HG03064 (cell line): ENCODE results near the gene MSX2.

Experiments used
- ATAC-seq: cut with Tn5 transposase; IDR thresholded peaks from one replicate; pipeline ENCODE4 v1.9.1; 2021; ENCODE audit warnings: low read depth; ENCODE audit not compliant: unreplicated experiment

MSX2 gene

DNA sequence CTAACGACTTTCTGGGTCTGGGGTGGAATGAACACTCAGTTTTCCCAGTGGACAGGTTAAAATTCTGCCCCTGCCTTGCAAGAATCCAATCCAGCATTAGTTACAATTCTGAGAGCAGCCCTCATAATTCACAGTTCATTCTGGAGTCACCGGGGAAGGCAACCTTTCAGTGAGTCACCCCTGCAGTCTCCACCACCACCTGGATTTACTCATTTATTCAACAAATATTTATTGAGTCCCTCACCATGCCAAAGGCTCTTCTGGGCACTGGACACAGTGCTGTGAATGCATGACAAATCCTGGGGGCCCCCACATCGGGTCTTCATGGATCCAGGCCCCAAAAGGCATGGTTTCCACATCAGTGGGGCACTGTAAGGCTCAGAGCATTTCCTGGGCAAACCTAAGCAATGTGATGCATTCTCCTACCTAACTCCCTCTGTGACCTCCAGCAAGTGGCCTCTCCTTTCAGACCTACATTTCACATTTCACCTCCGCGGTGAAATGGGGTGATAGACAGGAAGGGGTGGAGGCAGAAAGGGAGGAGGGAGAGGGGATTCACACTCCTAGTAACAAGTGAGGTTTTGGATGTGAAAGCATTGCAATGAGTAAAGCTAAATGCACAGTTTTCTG lies 6.4 kb upstream of the MSX2 start:
- ATAC-seq = no peak

GRCh38 chr5:174718880-174719610 lies 5.3 kb upstream of the MSX2 start:
- no peak for ATAC-seq

- ATAC-seq = no peak
These were observed 4.4 kb upstream of the MSX2 start for GRCh38 chr5:174719793-174720611.

DNA sequence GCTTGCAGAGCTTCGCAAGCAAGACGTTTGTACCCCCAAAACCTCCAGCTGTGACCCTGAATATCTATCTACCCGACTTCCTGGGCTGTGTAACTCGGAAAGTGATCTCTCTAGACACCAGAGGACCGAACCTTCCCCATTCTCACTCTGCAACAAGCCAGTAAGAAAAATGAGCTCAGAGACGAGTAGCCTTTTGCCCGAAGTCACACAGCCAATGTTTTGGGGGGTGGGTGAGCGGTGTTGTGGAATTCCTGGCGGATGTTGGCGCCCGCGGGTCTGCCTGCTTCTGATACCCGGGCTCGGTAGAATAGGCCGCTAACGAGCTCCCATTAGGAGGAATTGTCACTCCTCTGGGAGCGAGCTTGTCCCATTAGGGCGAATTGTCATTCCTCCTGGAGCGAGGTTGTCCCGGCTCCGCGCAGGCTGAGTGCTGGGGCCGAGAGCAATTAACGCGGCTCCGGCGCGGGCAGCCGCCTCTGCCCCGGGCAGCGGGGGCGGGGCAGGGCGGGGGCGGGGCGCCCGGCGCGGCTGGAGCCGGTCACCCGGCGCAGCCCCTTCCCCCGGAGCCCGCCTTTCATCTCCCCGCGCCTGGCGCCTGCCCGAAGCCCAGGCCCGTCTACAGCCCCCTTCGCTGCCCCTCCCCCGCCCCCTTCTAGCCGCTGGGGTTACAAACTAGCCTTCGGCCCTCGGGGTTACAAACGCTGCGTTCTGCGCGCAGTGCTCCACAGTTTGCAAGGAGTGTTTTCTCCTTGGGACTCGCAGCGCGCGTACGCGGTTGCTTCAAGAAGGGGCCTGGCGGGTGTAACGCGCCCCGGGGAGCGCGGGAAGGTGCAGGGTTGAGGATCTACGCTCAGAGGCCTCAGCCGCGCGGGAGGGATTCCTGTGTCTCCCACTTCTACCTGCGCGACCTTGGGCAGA lies 3.5 kb upstream of the MSX2 start:
- no peak for ATAC-seq

GRCh38 chr5:174721530-174722432 lies 2.6 kb upstream of the MSX2 start:
- no peak for ATAC-seq

DNA sequence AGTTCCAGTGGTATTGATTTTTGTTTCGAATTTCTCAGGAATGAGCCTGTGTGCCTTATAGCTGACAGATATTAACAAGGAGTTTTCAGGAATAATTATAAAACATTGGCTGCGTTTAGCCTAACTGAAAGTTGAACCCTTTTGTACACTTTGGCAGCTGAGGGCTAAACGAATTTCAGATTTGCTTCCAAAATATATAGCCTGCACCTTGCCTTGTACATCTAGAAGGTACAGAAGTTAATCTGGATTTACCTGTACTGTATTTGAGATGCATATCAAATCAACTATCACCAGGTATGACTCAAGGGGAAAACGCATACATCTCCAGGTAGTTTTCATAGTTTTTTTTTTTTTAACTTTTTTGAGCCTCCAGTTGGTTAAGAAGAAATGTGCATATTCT lies 1.9 kb upstream of the MSX2 start:
- ATAC-seq = no peak

- ATAC-seq = no peak
These were observed 935 bp upstream of the MSX2 start for GRCh38 chr5:174723315-174723978.

DNA sequence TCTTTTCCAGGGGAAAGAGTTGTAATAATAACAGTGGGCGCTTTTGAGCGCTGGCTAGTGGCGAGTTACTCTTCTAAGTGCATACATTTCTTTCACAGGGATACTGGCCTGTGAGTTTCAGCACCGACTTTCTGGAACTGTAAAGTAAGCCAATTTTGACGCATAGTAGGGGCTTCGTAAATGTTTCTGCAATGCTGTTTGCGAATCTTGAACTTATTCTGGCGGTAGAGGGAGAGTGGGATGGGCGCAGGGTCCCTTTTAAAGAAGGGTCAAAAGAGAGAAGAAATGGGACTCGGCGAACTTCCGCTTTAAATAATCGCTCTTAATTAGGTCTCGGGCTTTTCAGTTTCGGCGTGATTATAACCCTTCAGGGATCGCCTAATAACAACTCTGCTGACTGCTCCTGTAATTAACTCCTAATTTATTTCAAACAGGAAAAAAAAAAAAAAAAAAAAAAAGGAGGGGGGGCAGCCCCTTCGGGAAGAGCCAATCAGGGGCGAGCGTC lies 351 bp upstream of the MSX2 start:
- no peak for ATAC-seq

GRCh38 chr5:174725261-174725990 lies 1.0 kb downstream of the MSX2 start:
- ATAC-seq = no peak

DNA sequence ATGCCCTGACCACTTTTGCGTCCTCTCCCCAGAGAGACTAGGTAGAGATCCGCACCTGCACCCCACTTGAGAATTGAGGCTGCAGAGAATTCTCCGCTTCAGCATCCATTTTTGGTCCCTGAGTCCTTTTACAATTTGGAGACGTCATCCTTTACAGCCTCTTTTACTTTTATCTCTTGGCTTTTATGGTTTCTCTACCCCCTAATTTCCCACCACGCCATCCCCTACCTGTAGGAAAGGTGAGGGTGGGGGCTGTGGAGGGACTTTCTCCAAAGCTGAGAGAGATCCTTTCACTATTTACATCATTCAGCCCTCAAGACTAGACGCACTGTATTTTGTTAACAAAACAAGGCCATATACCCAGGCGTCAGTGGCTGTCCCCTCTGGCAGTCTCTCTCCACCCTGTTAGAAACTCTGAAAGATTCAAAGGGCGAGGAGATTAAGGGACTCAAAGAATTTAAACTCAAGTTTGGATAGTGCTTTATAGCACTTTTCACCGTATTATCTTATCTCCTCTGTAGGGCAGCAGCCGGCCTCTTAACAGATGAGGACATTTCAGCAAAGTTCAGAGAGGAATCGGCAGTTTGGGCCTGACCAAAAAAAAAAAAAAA lies 1.7 kb downstream of the MSX2 start:
- no peak for ATAC-seq

DNA sequence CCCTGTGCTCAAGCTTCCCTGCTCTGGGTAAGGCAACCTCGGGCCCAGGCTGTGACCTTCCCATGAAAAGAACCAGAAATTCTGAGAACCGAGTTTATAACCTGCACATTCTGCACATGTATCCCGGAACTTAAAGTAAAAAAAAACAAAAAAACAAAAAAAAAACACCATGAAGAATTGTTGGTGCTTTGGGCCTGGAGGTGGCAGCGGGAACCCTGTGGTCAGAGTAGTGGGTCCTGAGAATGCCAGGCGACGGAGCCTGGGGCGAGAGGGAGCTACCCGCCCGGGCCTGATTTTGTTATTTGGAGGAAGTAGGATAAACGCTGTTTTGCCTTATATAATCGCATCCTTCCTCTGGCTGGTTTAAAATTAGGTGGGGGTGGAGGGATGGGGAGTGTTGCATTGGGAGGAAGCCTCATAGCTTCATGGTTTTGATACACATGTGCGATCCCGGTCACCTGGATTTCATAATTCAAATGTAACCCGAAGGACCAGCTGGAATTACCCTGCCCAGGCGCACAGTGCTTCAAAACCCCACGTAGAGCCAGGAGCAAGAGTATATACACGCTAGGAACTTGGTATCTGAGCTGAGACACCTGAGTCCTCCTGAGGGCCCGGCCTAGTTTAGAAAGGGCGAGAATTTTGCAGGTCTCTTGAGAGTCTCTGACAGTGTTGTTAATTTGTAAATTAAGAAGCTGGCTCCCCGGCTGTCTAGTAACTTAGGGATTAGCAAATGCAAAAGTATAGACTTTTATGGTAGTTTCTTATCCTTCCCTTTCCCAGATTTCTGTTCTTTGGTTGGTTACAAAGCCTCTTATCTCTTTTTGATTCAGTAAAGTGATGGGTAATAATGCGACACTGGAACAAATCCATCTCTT lies 2.8 kb downstream of the MSX2 start:
- no peak for ATAC-seq

DNA sequence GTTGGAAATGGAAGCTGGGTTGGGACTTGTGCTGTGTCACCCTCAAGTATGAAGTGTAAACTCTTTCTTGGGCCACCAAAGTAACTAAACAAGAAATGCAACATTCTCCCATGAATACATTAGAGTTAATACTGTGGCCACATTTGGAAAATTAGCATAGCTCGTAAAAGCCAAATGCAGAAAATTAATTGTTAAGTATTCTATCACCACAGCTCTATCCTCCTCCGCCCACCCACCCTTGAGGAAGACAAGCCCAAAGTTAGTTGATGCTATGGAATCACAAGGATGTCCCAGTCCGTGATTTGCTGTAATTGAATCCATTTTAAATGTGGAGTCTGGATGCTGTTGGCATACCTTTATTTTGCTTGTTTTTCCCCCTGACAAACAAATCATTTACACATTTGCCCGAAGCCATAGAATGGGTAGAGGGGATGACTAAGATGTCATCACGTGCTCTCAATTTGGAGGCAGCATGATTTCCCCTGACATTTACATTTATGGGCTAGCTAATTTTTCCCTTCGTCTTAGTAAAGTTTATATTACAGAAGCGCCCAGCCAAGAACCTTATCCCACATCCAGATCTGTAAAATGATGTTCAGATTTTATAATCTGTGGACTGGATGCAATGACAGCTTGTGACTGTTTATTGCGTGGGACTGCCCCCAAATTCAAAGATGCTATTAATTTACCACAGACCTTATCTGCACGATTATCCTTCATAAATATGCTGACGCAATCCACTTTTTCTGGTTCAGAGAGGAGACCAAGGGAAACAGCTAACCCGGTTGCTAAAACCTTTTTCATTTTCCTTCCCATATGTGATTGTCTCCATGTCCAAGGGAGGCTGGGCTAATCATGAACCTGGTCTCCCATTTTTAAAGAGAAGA lies 3.7 kb downstream of the MSX2 start:
- ATAC-seq = no peak

- ATAC-seq = no peak
These were observed 4.8 kb downstream of the MSX2 start for GRCh38 chr5:174729075-174729680.

GRCh38 chr5:174731214-174732035 lies 7.0 kb downstream of the MSX2 start:
- ATAC-seq = no peak
